AG08395 (cell line): ENCODE data around the gene CCDC33.

Source experiments
- DNase-seq: peaks from one replicate; pipeline ENCODE4 v3.0.0; 2012; ENCODE audit warnings: mixed read lengths, low spot score

The CCDC33 gene

DNA sequence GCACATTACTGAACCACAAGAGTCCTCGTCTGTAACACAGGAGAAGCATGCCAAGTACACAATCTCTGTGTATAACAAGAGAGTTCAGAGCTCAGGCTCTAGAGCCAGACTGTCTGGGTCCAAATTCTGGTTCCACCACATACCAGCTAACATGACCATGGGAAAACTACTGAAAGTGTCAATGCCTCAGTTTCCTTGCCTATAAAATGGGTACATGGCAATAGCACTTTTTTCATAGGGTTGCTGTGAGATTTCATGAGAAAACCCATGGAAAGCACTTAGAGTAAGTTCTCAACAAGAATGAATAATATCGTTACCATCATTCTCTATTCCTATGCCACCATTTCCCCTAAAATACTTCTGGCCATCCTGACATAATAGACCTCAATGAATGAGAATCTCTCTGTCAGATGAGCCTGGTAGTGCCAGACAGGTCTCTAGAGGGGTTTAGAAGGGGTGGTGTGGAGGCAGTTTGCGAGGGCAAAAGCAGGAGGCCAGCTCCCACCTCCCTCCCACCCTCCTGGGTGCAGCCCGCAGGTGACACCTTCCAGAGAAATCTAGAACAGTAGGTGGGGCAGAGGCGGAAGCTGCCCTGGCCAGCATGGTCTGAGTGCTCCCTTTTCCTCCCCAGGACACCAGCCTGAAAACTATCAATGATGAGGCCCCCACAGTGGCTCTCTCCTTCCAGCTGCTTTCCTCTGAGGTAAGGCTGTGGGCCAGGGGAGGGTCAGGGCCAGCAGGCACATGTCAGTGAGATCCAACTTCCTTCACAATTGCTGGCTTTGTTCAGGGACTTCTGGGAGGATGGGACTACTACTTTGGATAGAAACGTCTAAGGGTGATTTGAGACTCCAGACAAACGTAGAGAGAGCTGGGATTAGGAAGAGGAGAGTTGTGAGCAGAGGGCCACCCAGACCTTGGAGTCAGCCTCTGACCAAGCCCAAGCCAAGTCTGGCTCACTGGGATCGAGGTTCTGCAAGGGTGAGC lies 45.3 kb downstream of the CCDC33 start:
- no peak for DNase-seq

DNA sequence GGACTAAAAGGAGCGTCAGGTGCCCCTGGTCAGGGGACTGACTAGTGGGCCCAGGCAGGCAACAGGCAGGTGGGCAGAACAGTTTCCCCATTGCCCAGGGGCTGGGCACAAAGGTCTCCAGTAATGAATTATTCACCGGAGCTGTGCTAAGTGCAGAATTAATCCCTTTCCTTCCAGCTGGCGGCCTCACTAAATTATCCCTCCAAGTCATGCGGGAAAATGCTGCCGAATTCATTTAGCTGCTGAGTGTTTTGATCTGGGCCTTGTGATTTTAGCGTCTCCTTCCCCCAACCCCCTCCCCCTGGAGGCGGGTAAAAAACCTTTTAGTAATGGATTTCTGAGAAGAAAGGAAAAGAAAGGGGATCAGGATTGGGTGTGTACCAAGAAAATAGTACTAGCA lies 47.2 kb downstream of the CCDC33 start:
- DNase-seq, result no peak

DNA sequence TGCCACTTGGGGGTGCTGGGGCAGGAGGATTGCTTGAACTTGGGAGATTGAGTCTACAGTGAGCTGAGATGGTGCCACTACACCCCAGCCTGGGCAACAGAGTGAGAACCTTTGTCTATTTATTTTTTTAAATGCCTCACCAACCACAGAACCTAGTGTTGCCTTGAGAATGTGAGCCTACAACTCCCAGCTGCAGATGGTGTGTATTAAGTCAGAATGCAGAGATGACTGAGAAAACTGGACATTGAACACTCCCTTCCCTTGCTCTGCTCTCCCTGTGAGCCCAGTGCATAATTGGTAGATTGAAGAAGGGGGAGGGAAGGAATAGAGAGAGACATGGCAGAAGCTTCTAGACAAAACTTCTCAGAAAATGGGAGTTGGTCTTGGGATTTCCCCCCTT lies 53.5 kb downstream of the CCDC33 start:
- no peak for DNase-seq

DNA sequence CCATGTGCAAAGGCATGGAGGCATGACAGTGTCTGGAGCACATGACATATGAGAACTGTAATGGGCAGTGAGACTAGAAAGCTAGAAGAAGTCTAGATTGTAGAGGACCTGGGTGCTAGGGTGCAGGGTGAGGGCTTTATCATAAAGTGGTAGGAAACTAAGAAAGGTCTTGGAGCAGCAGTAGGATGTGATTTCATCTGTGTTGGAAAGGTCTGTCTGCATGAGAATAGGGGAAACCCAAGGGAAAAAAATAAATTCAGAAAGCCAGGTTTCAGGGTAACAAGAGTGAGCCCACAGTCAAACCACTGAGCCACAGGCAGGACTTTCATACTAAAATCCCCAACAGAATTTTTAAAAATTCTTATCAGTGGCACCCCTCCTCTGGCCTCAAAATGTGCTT lies 54.5 kb downstream of the CCDC33 start:
- DNase-seq, result no peak

DNA sequence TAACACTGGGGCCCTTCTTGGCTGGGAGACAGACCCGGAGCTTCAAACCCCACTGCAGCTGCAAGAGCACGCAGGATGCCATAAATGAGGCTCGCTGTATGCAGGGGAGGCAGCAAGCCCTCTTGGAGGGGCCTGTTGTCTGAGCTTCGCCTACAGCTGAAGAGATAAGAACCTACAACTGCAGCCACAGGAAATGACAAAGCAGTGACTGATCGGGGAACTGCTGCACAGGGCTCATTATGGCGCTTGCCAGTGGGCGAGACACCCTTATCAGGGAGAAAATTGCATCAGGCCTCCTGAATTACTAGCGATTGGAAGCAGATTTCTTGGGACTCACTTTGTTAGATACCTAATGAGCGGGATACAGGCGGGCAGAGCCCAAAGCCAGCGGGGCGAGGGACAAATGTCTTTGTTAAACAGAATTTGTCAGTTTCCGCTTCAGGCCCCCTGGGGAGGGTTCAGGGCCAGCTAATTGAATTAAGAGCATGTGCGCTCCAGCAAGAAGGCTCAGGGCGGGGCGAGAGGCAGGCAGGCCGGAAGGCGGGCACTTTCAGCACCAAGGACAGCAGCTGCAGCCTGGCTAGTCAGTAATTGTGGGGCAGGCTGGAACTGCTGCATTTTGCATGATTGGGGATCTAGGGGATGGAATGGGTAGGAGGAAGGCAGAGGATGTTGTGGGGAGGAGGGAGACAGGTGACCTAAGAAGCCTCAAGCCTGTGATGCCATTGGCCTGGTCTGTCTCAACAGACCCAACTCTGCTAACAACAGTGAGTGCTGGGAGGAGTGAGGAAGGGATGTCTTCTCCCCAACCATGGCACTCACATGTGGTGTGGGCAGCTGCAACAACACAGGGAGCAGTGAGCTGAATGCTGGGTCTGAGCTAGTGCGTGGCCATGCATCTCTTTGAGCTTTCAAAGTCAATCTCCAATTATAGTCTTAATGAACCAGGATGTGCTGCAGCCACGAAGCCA lies 55.3 kb downstream of the CCDC33 start:
- peak; percentile 90 for DNase-seq

DNA sequence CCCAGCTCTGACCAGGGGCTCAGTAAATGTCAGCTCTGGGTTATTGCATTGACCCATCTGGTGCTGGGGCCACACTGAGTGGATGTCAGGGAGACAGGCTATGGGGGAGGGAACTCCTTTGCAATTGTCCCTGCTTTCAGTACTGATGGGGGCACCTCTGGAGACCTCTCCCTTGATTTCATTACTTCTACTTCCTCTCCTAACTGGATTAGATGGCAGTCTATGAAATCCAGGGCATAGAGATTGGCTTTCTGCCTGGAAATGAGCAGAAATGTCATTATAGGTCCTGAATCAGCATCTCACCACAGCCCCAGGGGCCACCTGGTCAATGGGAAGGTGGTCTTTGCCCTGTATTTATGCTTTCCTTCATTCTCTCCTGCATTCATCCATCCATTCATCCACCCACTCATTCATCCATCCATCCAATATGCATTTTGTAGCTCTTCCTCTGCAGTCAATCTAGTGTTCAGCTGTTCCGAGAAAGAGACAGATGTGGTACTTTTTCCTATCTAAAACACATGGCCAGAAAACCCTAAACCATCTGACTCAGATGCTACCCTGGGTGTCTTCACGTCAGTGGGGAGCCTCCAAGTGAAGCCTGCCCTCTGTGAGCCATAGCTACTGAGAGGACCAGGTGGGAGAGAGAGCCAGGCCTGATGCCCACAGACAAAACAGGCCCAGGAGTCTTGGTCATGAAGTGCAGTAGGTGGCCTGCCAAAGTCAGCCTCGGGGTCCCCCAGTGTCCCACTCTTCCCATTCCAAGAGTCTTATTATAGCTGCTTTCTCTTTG lies 57.1 kb downstream of the CCDC33 start:
- no peak for DNase-seq

DNA sequence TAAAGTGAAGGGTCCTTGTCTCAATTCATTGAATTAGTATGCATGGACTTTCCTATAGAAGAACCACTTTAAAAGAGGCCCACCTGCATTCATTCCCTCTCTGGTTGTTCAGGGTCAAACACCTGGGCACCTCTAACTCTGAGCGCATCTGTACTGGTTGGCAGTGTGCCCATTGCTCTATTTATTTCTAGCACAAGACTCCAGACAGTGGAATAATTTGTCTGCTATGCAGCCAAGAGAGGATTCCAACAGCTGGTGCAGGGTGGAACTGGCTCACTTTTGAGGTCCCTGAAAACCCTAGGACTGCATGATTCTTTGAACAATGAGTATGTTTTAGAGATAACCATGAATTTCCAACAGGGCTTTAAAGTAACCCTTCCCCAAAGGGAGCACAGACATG lies 57.9 kb downstream of the CCDC33 start:
- no peak for DNase-seq

DNA sequence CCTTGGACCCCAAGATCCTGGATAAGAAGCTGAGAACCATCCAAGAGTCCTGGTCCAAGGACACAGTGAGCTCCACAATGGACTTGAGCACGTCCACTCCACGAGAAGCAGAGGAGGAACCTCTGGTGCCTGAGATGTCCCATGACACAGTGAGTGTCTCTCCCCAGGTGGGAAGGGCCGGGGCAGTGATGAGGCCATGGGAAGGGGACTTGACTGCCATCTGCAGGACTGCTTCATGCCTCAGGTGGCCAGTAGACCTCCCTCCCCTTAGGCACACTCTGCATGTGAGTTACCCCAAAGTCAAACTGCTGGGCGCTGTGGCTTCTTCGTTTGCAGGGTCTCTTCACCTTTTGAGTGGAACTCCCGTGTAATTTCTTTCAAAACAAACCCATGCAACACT lies 59.7 kb downstream of the CCDC33 start:
- no peak for DNase-seq

DNA sequence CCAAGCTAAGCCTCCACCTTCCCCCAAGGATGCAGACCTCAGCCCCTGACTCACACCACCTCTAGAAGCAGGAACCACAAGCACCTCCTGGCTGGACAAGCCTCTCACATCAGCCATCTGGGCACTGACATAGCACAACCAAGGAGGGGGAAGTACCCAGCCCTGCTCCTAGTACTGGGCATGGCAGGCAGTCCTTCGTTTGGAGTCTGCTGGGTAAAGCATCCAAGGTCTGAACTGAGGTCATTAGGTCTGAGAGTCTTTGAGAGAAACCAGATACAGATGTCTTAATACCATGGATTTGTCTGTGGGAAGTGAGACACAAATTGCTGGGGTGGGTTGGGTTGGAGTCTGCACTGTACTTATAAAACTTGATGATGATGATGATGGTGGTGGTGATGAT lies 61.8 kb downstream of the CCDC33 start:
- no peak for DNase-seq

DNA sequence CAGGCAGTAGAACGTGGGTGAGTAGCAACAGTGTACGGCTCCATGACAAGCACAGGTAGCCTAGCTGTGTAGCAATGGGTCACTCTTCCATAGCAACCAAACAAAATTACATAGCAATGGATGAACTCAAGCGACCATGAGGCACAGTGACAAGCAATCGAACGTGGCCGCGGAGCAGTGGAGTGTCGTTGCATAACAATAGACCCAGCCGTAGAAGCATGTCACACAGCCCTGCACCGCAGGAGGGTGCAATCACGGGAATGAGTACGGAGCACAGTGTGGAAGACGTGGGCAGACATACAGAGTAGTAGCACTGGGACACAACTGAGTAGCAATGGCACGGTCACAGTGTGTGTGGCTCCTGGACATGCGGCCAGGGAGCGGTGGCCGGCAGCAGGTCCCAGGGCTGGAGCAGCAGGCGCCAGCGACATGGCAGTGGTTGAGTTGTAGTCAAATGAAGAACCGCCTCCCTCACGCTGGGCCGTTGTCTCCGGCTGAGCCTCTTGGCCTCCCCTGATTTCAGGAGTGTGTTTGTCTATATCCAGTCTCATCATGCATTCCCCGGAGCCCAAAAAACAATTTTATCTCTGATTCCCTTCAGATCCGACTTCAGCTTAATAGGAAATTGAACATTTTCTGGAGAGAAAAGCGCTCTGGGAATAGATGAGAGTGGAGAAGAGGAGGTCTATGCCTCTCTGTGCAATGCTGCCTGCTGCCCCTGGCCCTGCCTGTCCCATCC lies 64.1 kb downstream of the CCDC33 start:
- no peak for DNase-seq

DNA sequence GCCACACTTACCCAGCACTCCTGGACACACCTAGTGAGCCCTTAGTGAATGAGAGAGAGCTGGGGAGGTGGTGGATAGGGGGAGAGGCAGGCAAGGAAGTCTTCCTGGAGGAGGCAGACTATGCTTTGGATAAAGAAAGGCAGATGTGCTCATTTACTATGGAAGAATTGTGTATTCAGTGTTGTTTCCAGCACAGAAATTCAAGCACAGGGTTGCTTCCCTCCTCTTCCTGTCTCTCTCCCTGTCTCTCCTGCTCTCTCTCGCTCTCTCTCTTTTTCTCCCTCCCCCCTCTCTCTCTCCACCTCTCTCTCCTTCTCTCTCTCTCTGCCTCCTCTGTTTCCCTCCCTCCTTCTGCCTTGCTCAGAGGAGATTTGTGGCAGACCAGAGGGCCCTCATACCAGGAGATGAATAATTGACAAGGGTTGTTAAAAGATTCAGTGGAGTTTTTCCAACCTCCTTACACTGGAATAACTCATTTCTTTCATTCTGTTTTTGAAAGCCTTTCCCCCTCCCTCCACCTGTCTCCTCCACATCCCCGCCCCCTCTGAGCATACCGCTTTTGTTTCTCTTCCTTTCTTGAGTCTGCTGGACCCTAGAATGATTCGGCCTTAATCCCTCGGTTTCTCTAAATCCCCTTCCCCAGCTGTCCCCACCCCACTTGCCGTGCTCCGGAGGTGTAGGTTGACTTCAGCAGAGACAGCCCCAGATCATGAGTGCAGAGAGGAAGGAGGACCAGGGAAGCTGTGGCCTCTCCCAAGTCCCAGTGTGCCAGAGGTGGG lies 65.6 kb downstream of the CCDC33 start:
- no peak for DNase-seq

DNA sequence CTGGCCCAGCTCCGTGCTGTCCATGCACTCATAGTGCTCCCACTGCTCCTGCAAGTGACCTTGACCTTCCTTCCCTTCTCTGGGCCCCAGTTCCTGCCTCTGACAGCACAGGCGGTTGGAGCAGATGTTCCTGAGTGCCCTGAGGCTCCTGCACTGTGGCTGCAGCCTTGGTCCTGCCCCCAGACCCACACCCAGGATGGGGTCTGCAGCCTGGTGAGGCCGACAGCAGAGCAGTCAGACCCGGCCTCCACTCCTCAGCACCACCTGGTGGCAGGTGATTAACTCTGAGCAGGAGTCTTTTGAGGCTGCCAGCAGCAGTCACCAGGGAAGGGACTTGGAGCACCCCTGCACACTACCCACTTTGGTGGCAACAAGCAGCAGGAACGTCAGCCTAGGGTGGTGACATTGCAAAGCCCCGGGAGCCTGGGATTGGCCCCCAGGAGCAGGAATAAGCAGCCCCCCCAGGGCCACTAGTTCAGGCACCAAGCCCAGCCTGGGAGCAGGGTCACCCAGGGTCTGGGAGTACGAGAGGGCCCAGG lies 66.8 kb downstream of the CCDC33 start:
- peak; percentile 62 for DNase-seq

DNA sequence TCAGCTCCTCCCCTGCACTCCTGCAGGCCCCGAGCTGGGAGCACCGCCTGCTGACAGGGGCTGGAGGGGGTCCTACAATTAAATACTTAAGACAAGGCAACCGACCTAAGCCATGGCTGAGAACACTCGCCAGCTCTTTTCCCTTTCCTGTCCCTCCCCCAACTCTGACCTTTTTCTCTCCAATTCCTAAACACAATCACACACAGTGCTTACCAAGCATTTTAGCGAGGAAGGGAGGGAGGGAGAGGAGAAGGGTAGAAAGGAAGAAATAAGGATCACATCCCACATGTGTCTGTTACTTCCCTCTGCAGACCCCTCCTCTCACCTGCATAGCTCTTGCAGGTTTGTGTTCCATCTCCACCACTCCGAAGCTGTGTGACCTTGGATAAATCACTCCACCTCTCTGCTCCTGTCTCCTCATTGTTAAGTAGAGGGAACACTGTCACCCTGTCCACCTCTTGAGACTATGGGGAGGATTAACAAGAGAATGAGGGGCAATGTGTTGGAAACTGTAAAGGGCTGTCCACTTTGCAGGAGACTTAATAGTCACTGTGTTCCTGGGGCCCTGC lies 67.7 kb downstream of the CCDC33 start:
- no peak for DNase-seq

DNA sequence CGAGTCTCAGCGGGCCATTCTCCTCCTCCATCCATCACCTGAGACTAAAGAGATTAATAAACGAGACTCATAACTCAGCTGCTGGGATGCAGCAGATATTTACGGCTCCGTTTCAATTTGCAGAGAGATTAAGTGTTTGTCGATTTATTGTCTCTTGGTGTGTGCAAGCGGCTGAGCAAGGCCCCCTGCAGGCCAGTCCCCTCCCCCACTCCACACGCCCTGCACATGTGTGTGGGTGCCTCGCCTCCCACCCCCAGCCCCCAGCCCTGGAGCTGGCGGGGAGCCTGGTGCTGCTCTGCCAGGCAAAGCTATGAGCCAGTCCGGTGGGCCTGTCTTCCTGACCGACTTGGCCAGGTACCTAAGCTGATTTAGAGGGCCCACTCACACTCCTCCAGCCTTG lies 68.3 kb downstream of the CCDC33 start:
- DNase-seq, result no peak

DNA sequence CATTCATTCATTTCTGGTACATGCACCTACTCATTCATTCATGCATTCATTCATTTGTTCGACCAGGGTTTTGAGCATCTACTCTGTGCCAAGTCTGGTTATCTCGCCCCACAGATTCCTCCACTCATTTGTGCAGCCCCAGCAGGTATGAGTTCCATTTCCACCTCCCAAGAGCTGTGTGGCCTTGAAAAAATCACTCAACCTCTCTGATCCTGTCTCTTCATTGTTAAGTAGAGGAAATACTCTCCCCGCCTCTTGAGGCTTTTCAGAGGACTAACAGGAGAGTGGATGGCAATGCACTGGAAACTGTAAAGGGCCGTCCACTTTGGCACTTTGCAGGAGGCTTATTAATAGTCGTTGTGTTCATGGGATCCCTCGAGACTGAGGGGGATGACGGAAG lies 69.6 kb downstream of the CCDC33 start:
- DNase-seq, result no peak

DNA sequence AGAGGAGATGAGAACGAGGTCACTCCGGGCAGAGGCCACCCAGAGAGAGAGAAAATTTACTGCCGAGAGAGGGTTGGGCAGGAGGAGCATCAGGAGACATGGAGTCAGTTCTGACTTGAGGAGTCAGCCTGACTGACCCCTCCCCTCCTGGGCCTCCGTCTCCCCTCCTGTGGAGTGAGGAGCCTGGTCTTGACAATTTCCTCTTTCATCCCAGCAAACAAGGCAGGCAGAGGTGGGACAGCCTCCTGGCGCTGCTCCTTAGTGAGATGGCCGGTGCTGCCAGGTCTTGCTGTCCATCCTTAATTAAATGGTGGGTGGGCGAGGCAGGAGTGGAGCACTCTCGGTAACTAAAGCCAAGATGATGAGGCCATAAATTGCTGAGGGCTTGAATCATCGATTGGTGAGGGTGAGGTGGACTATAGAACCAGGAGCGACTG lies 70.7 kb downstream of the CCDC33 start:
- no peak for DNase-seq

DNA sequence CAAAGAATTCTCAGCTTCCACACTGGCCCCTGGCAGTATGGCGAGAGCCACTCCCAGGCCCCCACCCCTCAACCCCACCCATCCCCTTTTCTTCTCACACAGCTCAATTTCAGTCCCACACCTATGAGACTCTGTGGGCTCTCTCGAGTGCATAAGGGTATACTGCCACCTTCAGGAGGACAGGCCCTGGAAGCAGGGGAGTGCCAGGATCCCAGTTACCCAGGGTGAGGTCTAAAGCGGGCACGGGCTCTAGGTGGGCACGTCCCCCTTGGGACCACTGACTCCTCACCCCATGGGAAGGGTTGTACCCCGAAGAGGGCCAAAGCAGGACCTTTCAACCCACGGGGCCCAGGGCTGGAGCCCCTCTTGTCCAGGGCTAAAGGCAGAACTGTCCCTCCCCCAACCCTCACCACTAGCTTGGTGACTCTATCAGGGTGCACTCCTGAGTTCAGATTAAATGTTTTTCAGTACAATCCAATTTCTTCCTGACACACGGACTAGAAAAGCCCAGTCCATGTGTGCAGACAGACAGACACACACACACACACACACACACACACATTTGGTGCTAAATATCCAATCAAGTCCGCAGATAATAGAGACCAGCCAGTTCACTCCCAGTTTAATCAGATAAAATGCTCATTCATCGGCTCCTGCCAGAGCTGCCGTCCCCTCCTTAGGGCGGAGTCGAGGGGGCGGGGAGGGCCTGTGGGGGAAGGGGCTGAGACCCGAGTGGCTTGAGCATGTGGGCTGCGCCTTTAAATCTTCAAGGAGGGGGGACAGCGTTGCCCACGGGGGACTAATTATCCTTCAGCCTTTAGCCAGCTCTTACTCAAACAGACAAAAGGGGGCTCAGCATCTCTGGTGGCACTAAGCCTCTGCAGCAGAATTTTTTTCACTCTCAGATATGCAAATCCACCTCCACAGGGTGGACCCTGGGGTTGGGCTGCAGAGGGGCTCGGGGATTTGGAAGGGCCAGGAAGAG lies 72.0 kb downstream of the CCDC33 start:
- peak; percentile 86 for DNase-seq

DNA sequence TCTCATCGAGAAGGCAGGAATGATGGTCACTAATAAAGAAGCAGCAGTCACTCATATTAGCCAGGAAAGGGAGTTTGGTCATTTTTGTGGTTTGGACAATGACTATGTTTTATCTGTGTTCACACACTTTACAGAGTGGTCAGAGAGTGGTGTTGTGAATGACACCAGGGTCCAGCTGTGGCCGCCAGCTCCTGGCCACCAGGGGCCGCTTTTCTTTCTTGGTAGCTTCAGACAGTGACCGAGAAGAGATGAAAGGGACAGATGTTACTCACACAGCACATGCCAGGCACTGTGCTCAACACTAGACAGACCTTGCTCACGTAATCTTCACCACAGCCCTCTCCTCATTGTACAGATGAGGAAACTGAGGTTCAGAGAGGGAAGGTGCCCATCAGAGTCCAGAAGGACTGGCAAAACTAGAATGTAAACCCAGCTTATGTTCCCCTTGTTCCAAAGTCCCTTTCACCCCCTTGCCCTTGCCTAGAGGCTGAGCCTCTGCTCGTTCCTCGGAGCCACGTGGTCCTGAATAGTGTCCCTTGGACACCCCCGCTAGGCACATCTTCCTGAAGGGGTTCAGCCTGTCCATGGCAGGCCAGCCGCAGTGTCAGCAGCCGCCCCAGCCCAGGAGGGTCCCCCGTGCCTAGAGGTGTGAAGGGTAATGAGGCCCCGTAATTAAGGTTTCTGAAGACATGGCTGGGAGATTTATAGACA lies 75.8 kb downstream of the CCDC33 start:
- peak; percentile 61 for DNase-seq
